GM12873 (cell line): ENCODE data around the gene MMP24OS.

Experiments used
- TF ChIP-seq, protein P1 (sequence below): IDR thresholded peaks from 2 replicates; pipeline ENCODE4 v1.5.1; 2012; ENCODE audit warnings: low read depth, mild to moderate bottlenecking, moderate library complexity, low read length, control low read depth; ENCODE audit not compliant: insufficient read depth; ENCODE audit errors: missing control alignments

Gene MMP24OS

DNA sequence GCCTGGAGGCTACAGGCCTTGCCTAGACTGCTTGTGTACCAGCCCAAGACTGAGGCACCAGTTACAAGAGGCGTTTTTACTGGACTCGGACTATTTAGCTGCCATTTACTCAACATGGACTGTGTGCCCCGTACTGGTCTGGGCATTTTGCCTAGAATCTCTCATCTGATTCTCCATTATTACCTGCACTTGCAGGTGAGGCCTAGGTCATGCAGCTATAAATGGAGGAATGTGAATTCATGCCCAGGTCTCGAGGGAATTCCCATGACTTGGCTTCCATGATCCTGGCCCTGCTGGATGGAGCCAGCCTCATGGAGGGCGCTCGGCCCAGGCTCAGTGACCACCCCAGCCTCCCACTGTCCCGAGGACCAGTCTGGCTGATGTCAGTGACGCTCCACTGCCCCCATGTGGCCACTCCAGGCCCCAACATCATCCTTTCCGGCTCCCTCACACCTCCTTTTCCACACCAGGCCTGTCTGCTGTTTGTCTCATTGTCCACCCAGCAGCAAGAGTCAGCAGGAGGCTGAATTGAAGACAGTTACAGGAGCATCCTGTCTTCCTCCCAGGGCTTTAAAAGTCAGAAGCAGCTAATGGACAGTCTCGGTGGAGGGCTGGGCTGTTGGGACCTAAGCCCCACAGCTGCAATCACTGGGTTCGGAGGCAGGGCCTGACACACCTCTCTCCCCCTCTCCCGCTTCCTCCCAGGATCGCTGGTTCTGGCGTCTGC lies 8.7 kb downstream of the MMP24OS start:
- TF ChIP-seq, protein P1, sequence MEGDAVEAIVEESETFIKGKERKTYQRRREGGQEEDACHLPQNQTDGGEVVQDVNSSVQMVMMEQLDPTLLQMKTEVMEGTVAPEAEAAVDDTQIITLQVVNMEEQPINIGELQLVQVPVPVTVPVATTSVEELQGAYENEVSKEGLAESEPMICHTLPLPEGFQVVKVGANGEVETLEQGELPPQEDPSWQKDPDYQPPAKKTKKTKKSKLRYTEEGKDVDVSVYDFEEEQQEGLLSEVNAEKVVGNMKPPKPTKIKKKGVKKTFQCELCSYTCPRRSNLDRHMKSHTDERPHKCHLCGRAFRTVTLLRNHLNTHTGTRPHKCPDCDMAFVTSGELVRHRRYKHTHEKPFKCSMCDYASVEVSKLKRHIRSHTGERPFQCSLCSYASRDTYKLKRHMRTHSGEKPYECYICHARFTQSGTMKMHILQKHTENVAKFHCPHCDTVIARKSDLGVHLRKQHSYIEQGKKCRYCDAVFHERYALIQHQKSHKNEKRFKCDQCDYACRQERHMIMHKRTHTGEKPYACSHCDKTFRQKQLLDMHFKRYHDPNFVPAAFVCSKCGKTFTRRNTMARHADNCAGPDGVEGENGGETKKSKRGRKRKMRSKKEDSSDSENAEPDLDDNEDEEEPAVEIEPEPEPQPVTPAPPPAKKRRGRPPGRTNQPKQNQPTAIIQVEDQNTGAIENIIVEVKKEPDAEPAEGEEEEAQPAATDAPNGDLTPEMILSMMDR = peak; percentile 92

DNA sequence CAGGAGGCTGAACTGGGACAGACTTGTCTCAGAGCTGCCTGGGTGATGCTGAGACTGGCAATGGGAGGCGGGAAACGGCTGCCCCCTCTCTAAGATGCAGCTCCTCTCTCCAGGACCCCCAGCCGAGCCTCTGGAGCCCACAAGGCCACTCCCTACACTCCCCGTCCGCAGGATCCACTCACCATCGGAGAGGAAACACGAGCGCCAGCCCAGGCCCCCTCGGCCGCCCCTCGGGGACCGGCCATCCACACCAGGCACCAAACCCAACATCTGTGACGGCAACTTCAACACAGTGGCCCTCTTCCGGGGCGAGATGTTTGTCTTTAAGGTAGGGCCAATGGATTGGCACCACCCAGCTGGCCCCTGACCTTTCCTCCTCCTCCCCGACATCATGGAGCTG lies 10.8 kb downstream of the MMP24OS start:
- TF ChIP-seq, protein P1 = no peak

DNA sequence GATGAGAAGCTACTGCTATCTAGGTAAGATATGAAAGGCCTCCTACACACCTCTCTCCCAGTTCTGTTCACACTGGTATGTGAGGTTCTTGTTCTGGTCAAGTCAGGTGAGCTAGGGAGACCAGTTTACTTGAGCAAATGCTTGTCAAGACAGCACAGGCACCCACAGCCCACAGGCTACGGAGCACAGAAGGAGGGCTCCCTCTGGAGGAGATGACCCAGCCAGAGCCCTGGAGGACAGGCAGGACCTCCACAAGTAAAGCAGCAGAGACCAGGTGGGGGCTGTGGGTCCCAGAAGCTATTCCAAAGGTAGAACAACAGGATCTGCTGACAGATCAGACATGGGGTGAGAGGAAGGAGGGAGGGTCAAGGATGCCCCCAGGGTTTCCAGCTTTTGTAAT lies 13.2 kb downstream of the MMP24OS start:
- TF ChIP-seq, protein P1 = no peak

DNA sequence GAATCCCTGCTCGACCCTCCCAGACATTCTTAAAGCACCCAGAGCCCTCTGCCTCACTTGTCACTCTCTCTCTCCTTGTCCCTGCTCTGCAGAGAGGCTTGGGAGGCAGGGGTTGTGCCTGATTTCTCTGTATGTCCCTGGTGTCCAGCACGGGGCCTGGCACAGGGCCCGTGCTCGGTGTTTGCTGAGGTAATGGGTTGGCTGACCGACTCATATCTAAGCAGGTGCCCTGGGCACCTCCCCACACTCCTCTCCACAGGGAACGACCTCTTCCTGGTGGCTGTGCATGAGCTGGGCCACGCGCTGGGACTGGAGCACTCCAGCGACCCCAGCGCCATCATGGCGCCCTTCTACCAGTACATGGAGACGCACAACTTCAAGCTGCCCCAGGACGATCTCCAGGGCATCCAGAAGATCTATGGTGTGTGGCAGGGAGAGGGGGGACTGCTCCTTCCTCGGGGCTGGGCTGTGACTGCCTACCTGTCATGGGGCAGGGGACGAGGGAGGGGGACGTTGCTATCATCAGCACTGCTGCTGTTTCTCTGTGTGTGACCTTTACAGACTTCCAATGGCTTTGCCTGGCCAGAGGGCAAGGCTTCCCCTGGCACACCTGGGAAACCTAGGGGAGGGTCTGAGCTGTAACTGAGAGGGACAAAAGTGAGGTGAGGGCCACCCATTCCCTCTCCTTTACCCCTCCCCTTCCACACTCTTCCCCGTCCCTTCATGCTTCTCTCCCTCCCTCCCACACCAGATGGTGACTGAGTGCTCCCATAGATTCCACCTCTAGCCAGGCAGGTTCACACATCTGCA lies 14.2 kb downstream of the MMP24OS start:
- TF ChIP-seq, protein P1 = no peak

DNA sequence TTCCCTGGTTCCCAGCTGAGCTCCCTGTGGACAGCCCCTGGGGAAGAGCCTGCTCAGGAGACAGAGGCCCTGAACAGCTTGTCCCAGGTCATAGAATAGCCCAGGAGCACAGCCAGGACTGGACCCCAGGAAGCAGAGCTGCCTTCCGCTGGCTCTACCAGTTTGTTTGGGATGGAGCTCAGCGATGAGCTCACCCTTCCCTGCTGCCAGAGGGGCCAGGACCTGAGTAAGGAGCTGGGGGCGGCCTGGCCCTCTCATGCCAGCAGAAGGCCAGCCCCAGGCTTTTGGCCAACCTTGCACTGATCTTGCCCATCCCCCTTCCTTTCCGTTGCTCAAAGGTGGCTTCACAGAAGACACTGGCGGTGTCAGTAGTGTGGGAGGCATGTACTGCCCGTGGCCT lies 17.5 kb downstream of the MMP24OS start:
- TF ChIP-seq, protein P1 = no peak

DNA sequence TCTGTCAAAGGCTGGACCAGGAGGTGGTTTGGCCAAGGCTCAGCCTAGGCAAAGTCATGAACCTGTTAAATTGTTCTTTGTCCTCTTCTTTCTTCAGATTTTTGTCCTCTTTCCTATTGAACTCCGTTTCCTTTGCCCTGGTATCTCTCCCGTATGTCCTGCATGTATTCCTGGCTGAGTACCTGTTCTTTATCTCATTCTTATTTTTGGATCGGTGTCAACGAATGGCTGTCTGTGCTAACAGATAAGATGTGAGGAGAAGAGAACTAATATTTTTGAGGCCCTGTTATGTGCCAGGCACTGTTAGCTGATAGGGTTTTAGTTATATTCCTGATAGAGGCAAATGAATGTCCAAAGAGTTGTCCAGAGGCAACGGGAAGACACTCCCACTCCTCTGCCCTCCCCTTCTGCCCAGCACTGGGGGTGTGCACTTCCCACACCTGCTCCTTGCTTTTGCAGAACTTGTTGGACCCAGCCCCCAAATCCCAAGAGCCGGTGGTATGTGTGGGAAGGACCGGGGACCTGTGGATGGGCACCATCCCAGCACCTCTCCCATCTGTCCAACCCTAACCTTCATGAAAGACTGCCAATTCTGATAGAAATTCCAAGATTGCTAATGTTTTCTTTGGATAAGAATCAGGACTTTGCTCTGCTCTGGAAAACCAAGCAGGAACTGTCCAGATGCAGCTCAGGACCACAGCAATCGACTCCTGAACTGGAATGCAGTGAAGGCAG lies 20.6 kb downstream of the MMP24OS start:
- TF ChIP-seq, protein P1 = no peak
